GM18868 (cell line): ENCODE results near the gene C14orf180.

Source experiments
- ATAC-seq: cut with Tn5 transposase; IDR thresholded peaks from one replicate; pipeline ENCODE4 v1.9.1; 2021; ENCODE audit warnings: mild to moderate bottlenecking, moderate library complexity; ENCODE audit not compliant: unreplicated experiment

Gene C14orf180

GRCh38 chr14:104560586-104560945 lies 19.0 kb upstream of the C14orf180 start:
- ATAC-seq, result no peak

- no peak for ATAC-seq
Measured at GRCh38 chr14:104561124-104561557, 18.4 kb upstream of the C14orf180 start.

- ATAC-seq, result no peak
Measured at GRCh38 chr14:104561632-104562495, 17.7 kb upstream of the C14orf180 start.

GRCh38 chr14:104562606-104563005 lies 17.0 kb upstream of the C14orf180 start:
- ATAC-seq, result no peak

- ATAC-seq, result no peak
Measured at GRCh38 chr14:104563191-104563741, 16.3 kb upstream of the C14orf180 start.

- no peak for ATAC-seq
Measured at GRCh38 chr14:104563742-104564615, 15.6 kb upstream of the C14orf180 start.

- no peak for ATAC-seq
Measured at GRCh38 chr14:104564744-104565679, 14.6 kb upstream of the C14orf180 start.

- no peak for ATAC-seq
Measured at GRCh38 chr14:104567141-104567956, 12.2 kb upstream of the C14orf180 start.

GRCh38 chr14:104567957-104568225 lies 11.7 kb upstream of the C14orf180 start:
- no peak for ATAC-seq

- no peak for ATAC-seq
Measured at GRCh38 chr14:104568620-104569019, 10.9 kb upstream of the C14orf180 start.

GRCh38 chr14:104569435-104569834 lies 10.1 kb upstream of the C14orf180 start:
- no peak for ATAC-seq

- no peak for ATAC-seq
Measured at GRCh38 chr14:104571246-104571645, 8.3 kb upstream of the C14orf180 start.

- no peak for ATAC-seq
Measured at GRCh38 chr14:104572024-104572626, 7.4 kb upstream of the C14orf180 start.

GRCh38 chr14:104572668-104573067 lies 6.9 kb upstream of the C14orf180 start:
- no peak for ATAC-seq

- ATAC-seq, result no peak
Measured at GRCh38 chr14:104573930-104574329, 5.6 kb upstream of the C14orf180 start.

GRCh38 chr14:104574536-104574935 lies 5.0 kb upstream of the C14orf180 start:
- ATAC-seq, result no peak

GRCh38 chr14:104574978-104575583 lies 4.5 kb upstream of the C14orf180 start:
- no peak for ATAC-seq

GRCh38 chr14:104576232-104576969 lies 3.2 kb upstream of the C14orf180 start:
- no peak for ATAC-seq
